ENCODE results near the gene SLC1A5. TPM values are rescaled to one million over a fixed set of nuclear protein-coding genes. Genes with fewer than 3 reads are reported as not detected.
"Not testable (repeated sequence)": the region's sequence is repeated elsewhere in the genome, so short reads cannot be mapped to it uniquely, and the experiment has no call there.

SLC1A5 gene
- total RNA-seq, 6 experiments from 2014 or later = 1.8 to 8.0 (median 4.4) TPM

- no peak for TF ChIP-seq CTCF (IDR thresholded peaks at IDR 0.05)
- no peak for TF ChIP-seq POLR2A (IDR thresholded peaks at IDR 0.05)
- DNase-seq = no peak
- 93% methylated on average over 5 of the region's 33 CpGs for WGBS (ENCODE audit: insufficient coverage, low coverage, low lambda C conversion rate, missing lambda C conversion rate)
- peaks cover 0 to 7% (median 0%) of the 10 kb centered on the region in 4 donors for H3K36me3 ChIP-seq
- intact Hi-C loops (cut with DNase I) = no loop called here
- no peaks in the 10 kb centered on the region for H3K4me1 ChIP-seq
- no peak overlapping the region for H3K27ac ChIP-seq
- no peaks in the 10 kb centered on the region for H3K9me3 ChIP-seq
- H3K4me3 ChIP-seq = no peak overlapping the region
- no peaks in the 10 kb centered on the region for H3K27me3 ChIP-seq
- ATAC-seq = peak in 1 of 4 donors; percentile 18
Measured at GRCh38 chr19:46776927-46777911, 11.2 kb downstream of the SLC1A5 start.

DNA sequence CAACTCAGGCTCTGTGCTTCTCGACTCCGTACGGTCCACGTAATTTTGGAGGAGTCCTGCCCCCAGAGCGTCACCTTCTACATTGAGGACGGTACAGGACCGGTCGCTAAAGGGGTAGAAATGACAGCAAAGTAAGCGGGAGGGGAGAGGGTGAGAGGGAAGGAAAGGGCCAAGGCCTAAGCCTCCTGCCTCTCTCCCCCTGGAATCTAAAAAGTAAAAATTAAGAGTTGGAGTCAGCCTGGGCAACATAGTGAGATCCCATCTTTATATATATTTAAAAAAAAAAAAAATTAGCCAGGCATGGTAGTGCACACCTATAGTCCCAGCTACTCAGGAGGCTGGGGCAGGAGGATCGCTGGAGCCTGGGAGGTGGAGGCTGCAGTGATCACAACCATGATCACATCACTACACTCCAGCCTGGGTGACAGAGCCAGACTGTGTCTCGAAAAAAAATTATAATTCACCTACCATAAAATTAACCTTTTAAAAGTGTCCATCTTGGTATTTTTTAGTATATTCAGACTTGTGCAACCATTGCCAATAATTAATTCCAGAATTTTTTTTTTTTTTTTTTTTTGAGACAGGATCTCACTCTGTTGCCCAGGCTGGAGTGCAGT is 12.6 kb downstream of the SLC1A5 start:
- DNase-seq (no peak), ATAC-seq (no peak)
- Histone ChIP-seq H3K4me3 (no peak overlapping the region), H3K27ac (no peak overlapping the region), H3K9me3 (no peaks in the 10 kb centered on the region), H3K27me3 (no peaks in the 10 kb centered on the region), H3K4me1 (peaks cover 0 to 5% (median 0%) of the 10 kb centered on the region in 4 donors), H3K36me3 (peaks cover 0 to 7% (median 0%) of the 10 kb centered on the region in 4 donors)
- intact Hi-C loops (cut with DNase I) = no loop called here
- TF ChIP-seq CTCF (IDR thresholded peaks at IDR 0.05) (no peak), POLR2A (IDR thresholded peaks at IDR 0.05) (no peak)
- 96% methylated on average over 11 of the region's 11 CpGs for WGBS (ENCODE audit: insufficient coverage, low coverage, low lambda C conversion rate, missing lambda C conversion rate)

DNA sequence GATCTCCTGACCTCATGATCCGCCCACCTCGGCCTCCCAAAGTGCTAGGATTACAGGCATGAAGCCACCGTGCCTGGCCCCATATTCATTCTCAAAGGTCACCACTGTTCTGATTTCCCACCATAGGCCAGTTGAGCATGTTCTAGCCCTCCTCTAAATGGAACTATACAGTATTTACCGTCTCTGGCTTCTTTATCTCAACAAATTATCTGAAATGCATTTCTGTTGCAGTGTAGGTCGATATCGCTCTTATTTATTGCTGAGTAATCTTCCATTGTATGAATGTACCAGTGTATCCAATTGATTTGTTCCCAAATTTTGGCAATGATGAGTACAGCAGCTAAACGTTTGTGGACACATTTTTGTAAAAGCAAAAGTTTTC is 15.4 kb downstream of the SLC1A5 start:
- 16% methylated on average over 5 of the region's 7 CpGs for WGBS (ENCODE audit: insufficient coverage, low coverage, low lambda C conversion rate, missing lambda C conversion rate)
- TF ChIP-seq CTCF (IDR thresholded peaks at IDR 0.05) (no peak), POLR2A (IDR thresholded peaks at IDR 0.05) (no peak)

GRCh38 chr19:46772170-46773017 is 16.0 kb downstream of the SLC1A5 start:
- TF ChIP-seq CTCF (IDR thresholded peaks at IDR 0.05) (no peak), POLR2A (IDR thresholded peaks at IDR 0.05) (no peak)
- peaks cover 0 to 6% (median 0%) of the 10 kb centered on the region in 4 donors for H3K4me1 ChIP-seq
- H3K27me3 ChIP-seq = no peaks in the 10 kb centered on the region
- H3K4me3 ChIP-seq = no peak overlapping the region
- no peaks in the 10 kb centered on the region for H3K9me3 ChIP-seq
- H3K27ac ChIP-seq = no peak overlapping the region
- intact Hi-C loops (cut with DNase I) = no loop called here
- WGBS (ENCODE audit: insufficient coverage, low coverage, low lambda C conversion rate, missing lambda C conversion rate) = 73% methylated on average over 9 of the region's 12 CpGs
- H3K36me3 ChIP-seq = peaks cover 0 to 7% (median 0%) of the 10 kb centered on the region in 4 donors
- ATAC-seq (no peak), DNase-seq (no peak)

More for the DNA sequence above, 15.4 kb downstream of the SLC1A5 start:
- Histone ChIP-seq H3K4me1 (peaks cover 0 to 6% (median 0%) of the 10 kb centered on the region in 4 donors), H3K4me3 (no peak overlapping the region), H3K36me3 (peaks cover 0 to 7% (median 0%) of the 10 kb centered on the region in 4 donors), H3K27me3 (no peaks in the 10 kb centered on the region), H3K9me3 (no peaks in the 10 kb centered on the region), H3K27ac (no peak overlapping the region)
- intact Hi-C loops (cut with DNase I) = no loop called here
- ATAC-seq (peak in 1 of 4 donors; percentile 33), DNase-seq (no peak)

DNA sequence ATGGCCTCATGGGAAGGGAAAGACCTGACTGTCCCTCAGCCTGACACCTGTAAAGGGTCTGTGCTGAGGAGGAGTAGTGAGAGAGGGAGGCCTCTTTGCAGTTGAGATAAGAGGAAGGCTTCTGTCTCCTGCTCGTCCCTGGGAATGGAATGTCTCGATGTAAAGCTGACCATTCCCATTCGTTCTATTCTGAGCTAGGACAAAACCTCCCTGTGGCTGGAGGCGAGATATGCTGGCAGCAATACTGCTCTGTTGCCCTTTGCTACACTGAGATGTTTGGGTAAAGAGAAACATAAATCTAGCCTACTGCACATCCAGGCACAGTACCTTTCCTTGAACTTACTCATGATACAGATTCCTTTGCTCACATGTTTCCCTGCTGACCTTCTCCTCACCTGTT is 19.6 kb downstream of the SLC1A5 start:
- DNase-seq; H3K4me1 ChIP-seq; ATAC-seq; H3K9me3 ChIP-seq; intact Hi-C loops (cut with DNase I); H3K36me3 ChIP-seq; H3K27me3 ChIP-seq; H3K27ac ChIP-seq; H3K4me3 ChIP-seq: not testable (repeated sequence)
- 45% methylated on average over 4 of the region's 4 CpGs for WGBS (ENCODE audit: insufficient coverage, low coverage, low lambda C conversion rate, missing lambda C conversion rate)
